ENCODE data around the gene EYS.

- no peak for TF ChIP-seq YY1 (IDR thresholded peaks at IDR 0.05; ENCODE audit: insufficient read depth, insufficient read length)
- TF ChIP-seq ZNF274 (IDR thresholded peaks at IDR 0.05; ENCODE audit: low read depth, low read length) = no peak
- TF ChIP-seq SUZ12 (IDR thresholded peaks at IDR 0.05; ENCODE audit: extremely low read depth, insufficient read depth, insufficient read length) = no peak
Measured at GRCh38 chr6:63709148-63709547, 1997.9 kb downstream of the EYS start.
